SK-N-SH treated with all-trans-retinoic acid at 6 μM for 48 hours (cell line): ENCODE results near the gene OR2T11.

Experiments used
- ARNTL ChIP-seq: fragments of 450-650 bp; formaldehyde crosslinking; IDR thresholded peaks from 2 replicates; pipeline ENCODE4 v1.5.0; 2020; ENCODE audit warnings: low read depth, mild to moderate bottlenecking, moderate library complexity, borderline replicate concordance
- BACH2 ChIP-seq: fragments of 250-450 bp; sonication (Bioruptor Pico); IDR thresholded peaks from 2 replicates; pipeline ENCODE4 v1.9.0; 2021; ENCODE audit warnings: mild to moderate bottlenecking, borderline replicate concordance
- GLIS3 ChIP-seq: fragments of 250-450 bp; sonication (Bioruptor Pico); IDR thresholded peaks from 2 replicates; pipeline ENCODE4 v1.5.0; 2020; ENCODE audit warnings: mild to moderate bottlenecking, moderate library complexity
- RARB ChIP-seq: fragments of 250-450 bp; sonication (Bioruptor Pico); IDR thresholded peaks from 2 replicates; pipeline ENCODE4 v1.8.0; 2021; ENCODE audit warnings: mild to moderate bottlenecking, moderate library complexity
- TCF4 ChIP-seq: fragments of 250-450 bp; sonication (Bioruptor Pico); IDR thresholded peaks from 2 replicates; pipeline ENCODE4 v1.8.0; 2021; ENCODE audit warnings: mild to moderate bottlenecking, moderate library complexity, borderline replicate concordance
- TOX ChIP-seq: fragments of 250-450 bp; sonication (Bioruptor Pico); IDR thresholded peaks from 2 replicates; pipeline ENCODE4 v1.8.0; 2021; ENCODE audit warnings: mild to moderate bottlenecking, moderate library complexity, borderline replicate concordance
- ZFP3 ChIP-seq: fragments of 250-450 bp; sonication (Bioruptor Pico); IDR thresholded peaks from 2 replicates; pipeline ENCODE4 v1.5.0; 2020; ENCODE audit warnings: mild to moderate bottlenecking, moderate library complexity
- ZFP30 ChIP-seq: fragments of 450-650 bp; formaldehyde crosslinking; IDR thresholded peaks from 2 replicates; pipeline ENCODE4 v1.5.0; 2022; ENCODE audit warnings: mild to moderate bottlenecking, moderate library complexity
- TF ChIP-seq, protein P1 (sequence below): fragments of 250-450 bp; sonication (Bioruptor Pico); IDR thresholded peaks from 2 replicates; pipeline ENCODE4 v1.8.0; 2020; ENCODE audit warnings: mild to moderate bottlenecking, moderate library complexity, borderline replicate concordance

GRCh38 chr1:248625166-248625565 lies 9.7 kb downstream of the OR2T11 start:
- TF ChIP-seq, protein P1, sequence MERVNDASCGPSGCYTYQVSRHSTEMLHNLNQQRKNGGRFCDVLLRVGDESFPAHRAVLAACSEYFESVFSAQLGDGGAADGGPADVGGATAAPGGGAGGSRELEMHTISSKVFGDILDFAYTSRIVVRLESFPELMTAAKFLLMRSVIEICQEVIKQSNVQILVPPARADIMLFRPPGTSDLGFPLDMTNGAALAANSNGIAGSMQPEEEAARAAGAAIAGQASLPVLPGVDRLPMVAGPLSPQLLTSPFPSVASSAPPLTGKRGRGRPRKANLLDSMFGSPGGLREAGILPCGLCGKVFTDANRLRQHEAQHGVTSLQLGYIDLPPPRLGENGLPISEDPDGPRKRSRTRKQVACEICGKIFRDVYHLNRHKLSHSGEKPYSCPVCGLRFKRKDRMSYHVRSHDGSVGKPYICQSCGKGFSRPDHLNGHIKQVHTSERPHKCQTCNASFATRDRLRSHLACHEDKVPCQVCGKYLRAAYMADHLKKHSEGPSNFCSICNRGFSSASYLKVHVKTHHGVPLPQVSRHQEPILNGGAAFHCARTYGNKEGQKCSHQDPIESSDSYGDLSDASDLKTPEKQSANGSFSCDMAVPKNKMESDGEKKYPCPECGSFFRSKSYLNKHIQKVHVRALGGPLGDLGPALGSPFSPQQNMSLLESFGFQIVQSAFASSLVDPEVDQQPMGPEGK: no peak
- no peak for TF ChIP-seq ZFP3 (CRISPR knock-in tag)
- no peak for TF ChIP-seq RARB (CRISPR knock-in tag)
- TF ChIP-seq ZFP30 (CRISPR knock-in tag): no peak
- no peak for TF ChIP-seq TOX (CRISPR knock-in tag)
- no peak for TF ChIP-seq GLIS3
- TF ChIP-seq ARNTL (CRISPR knock-in tag): no peak
- TF ChIP-seq BACH2: no peak
- no peak for TF ChIP-seq TCF4
